ENCODE measurements around the gene CRYBB3. TPM values are rescaled to one million over a fixed set of nuclear protein-coding genes. Genes with fewer than 3 reads are reported as not detected.

Gene CRYBB3
- total RNA-seq, 1 donor from 2014 or later = not detected

DNA sequence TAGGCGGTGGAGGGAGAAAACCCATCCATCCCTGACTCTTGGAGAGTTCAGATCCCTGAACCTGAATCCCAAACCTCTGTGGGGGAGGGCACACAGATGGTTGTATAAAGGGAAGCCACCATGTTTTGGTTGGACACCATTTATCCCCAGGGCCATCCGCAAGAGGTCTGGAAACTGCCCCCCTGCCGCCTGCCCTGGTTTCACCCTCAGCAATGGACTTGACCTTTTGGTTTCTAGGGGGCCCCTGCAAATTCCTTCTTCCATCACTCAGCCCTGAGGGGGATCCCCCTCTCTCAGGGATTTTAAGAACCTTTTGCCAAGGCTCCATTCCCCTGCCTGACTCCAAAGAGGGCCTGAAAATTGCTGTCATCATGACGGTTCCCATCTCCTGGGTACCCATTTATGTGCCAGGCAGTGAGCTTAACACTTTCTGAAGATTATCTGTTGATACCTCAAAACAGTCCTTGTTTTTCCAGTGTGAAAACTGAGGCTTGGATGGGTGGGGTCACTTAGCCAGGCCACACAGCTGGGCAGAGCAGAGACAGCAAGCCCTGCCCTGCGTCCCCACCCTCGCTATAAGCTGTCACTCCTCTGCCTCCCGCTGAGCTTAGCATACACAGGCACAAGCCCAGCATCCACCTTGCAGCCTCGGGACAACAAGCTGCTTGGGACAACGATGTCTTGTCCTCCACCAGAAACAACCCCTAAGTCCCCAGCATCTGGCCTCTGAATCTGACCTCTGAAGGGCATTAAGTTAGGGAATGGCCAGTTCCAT is 33.2 kb upstream of the CRYBB3 start:
- DNase-seq (ENCODE audit: extremely low spot score, unreplicated experiment) = no peak
- Mint-ChIP-seq H3K4me3 (no peak overlapping the region), H3K27ac (no peak overlapping the region), H3K36me3 (no peaks in the 10 kb centered on the region), H3K27me3 (no peaks in the 10 kb centered on the region), H3K9me3 (no peaks in the 10 kb centered on the region), H3K4me1 (ENCODE audit: unreplicated experiment) (peaks cover 25% of the 10 kb centered on the region)
- no peak for TF ChIP-seq CTCF (conservative IDR thresholded peaks at IDR 0.05)

DNA sequence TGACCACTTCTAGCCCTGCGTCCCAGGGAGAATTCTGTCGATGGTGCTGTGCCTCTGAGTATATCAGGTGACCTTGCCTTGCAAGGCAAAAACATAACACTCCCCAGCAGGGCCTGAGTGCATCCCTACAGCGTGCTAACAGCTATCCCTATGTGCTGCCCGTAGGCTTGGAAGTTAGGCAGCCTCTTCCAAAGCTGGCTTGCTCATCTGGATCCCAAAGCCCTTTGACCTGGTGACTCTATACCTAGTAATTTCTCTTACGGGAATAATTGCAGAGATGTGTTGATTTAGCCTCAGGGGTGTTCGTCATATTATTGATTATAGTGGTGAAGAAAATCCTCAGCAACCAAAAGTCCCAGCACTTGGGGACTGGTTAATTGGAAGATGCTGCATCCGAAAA is 32.6 kb upstream of the CRYBB3 start:
- H3K4me1 Mint-ChIP-seq (ENCODE audit: unreplicated experiment) = peaks cover 25% of the 10 kb centered on the region
- TF ChIP-seq CTCF (conservative IDR thresholded peaks at IDR 0.05) = no peak
- no peaks in the 10 kb centered on the region for H3K9me3 Mint-ChIP-seq
- H3K4me3 Mint-ChIP-seq = no peak overlapping the region
- no peaks in the 10 kb centered on the region for H3K36me3 Mint-ChIP-seq
- H3K27ac Mint-ChIP-seq = no peak overlapping the region
- H3K27me3 Mint-ChIP-seq = no peaks in the 10 kb centered on the region
- no peak for DNase-seq (ENCODE audit: extremely low spot score, unreplicated experiment)

GRCh38 chr22:25167834-25168601 is 31.6 kb upstream of the CRYBB3 start:
- no peaks in the 10 kb centered on the region for H3K36me3 Mint-ChIP-seq
- no peak for TF ChIP-seq CTCF (conservative IDR thresholded peaks at IDR 0.05)
- peaks cover 25% of the 10 kb centered on the region for H3K4me1 Mint-ChIP-seq (ENCODE audit: unreplicated experiment)
- no peaks in the 10 kb centered on the region for H3K9me3 Mint-ChIP-seq
- no peak overlapping the region for H3K27ac Mint-ChIP-seq
- DNase-seq (ENCODE audit: extremely low spot score, unreplicated experiment) = no peak
- no peaks in the 10 kb centered on the region for H3K27me3 Mint-ChIP-seq
- H3K4me3 Mint-ChIP-seq = no peak overlapping the region

DNA sequence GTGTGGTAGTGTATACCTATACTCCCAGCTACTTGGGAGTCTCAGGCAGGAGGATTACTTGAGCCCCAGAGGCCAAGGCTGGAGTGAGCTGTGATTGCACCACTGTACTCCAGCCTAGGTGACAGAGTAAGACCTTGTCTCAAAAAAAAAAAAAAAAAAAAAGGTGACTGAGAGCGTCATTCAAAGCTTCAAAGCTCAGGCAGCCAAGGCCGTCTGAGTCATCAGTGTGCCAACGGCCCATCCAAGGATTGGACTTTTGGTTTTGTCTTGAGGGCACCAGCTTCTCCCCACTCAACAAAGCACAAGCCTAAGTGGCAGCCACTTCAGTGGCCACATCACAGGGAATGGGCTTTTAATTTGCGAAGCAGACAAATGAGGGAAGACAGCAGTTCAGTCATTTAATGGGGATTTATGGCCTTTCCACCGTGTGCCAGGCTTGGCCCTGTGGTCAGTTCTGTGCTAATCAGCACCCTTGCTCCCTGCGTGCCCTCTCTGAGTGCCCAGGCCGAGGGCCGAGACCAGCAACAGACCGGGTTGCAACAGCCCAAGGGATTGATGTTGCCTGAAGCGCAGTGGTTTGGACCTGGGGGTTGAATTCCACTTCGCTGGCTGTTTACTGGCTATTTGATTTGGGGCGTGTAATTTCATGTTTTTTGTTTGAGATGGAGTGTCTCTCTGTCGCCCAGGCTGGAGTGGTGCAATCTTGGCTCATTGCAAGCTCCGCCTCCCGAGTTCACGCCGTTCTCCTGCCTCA is 30.2 kb upstream of the CRYBB3 start:
- Mint-ChIP-seq H3K27me3 (no peaks in the 10 kb centered on the region), H3K4me1 (ENCODE audit: unreplicated experiment) (peaks cover 25% of the 10 kb centered on the region), H3K36me3 (no peaks in the 10 kb centered on the region), H3K9me3 (no peaks in the 10 kb centered on the region), H3K27ac (no peak overlapping the region), H3K4me3 (no peak overlapping the region)
- no peak for DNase-seq (ENCODE audit: extremely low spot score, unreplicated experiment)
- TF ChIP-seq CTCF (conservative IDR thresholded peaks at IDR 0.05) = no peak

GRCh38 chr22:25170426-25170980 is 29.2 kb upstream of the CRYBB3 start:
- no peak for TF ChIP-seq CTCF (conservative IDR thresholded peaks at IDR 0.05)
- H3K4me1 Mint-ChIP-seq (ENCODE audit: unreplicated experiment) = peaks cover 16% of the 10 kb centered on the region
- DNase-seq (ENCODE audit: extremely low spot score, unreplicated experiment) = no peak

More at GRCh38 chr22:25170426-25170980, 29.2 kb upstream of the CRYBB3 start:
- Mint-ChIP-seq H3K9me3 (no peaks in the 10 kb centered on the region), H3K27me3 (no peaks in the 10 kb centered on the region), H3K36me3 (no peaks in the 10 kb centered on the region), H3K4me3 (no peak overlapping the region), H3K27ac (no peak overlapping the region)
